Caco-2 (cell line): Measurements from ENCODE around the gene ZNF586. TPM values are rescaled to one million over a fixed set of nuclear protein-coding genes. Genes with fewer than 3 reads are reported as not detected.

ENCODE experiments used
- BruUV-seq: library from RNA; stranded (reverse); fragments of 400-500 nt; replicated peaks from 2 replicates; lab custom pipeline; 2021; lab: Mats Ljungman, UMichigan
- CTCF ChIA-PET: fragments of 300-600 bp; sonication (Branson Sonifier 250); formaldehyde crosslinking; loops from one replicate; lab custom pipeline; 2022; ENCODE audit warnings: antibody characterized with exemption; lab: Charles Lee
- POLR2A ChIA-PET: fragments of 300-600 bp; sonication (Branson Sonifier 250); formaldehyde crosslinking; loops from one replicate; lab custom pipeline; 2022; ENCODE audit warnings: antibody characterized with exemption; lab: Charles Lee
- DNase-seq, 2 experiments: peaks; one replicate each; pipeline versions ENCODE4 v3.0.0 to v3.0.0-alpha.2; 2020 to 2022
- H3K27me3 ChIP-seq: replicated peaks from 2 replicates; pipeline ENCODE4 v1.6.0; 2011; ENCODE audit warnings: low read length; ENCODE audit not compliant: control insufficient read depth, insufficient read depth
- H3K36me3 ChIP-seq: 2 replicates; pipeline ENCODE4 v1.5.1; 2011; ENCODE audit warnings: low read length; ENCODE audit not compliant: control insufficient read depth, insufficient read depth
- H3K4me1 ChIP-seq: fragments of 250-450 bp; sonication (Bioruptor Pico); 2 replicates; pipeline ENCODE4 v1.5.1; 2020; ENCODE audit warnings: mild to moderate bottlenecking
- H3K4me3 ChIP-seq: 2 replicates; pipeline ENCODE4 v1.5.1; 2011; ENCODE audit warnings: low read depth, mild to moderate bottlenecking, control low read depth, low read length
- H3K9me3 ChIP-seq: fragments of 250-450 bp; sonication (Bioruptor Pico); 2 replicates; pipeline ENCODE4 v1.5.1; 2020; ENCODE audit warnings: mild to moderate bottlenecking, moderate library complexity
- H3K27ac Mint-ChIP-seq: one replicate; pipeline ENCODE4 v1.8.0; 2022; ENCODE audit warnings: mixed read lengths; ENCODE audit not compliant: unreplicated experiment
- H3K27me3 Mint-ChIP-seq: one replicate; pipeline ENCODE4 v1.8.0; 2022; ENCODE audit warnings: mixed read lengths; ENCODE audit not compliant: insufficient read depth, unreplicated experiment
- H3K36me3 Mint-ChIP-seq: one replicate; pipeline ENCODE4 v1.8.0; 2022; ENCODE audit warnings: mild to moderate bottlenecking, mixed read lengths; ENCODE audit not compliant: insufficient read depth, unreplicated experiment
- H3K4me1 Mint-ChIP-seq: one replicate; pipeline ENCODE4 v1.8.0; 2022; ENCODE audit warnings: low read depth, mixed read lengths; ENCODE audit not compliant: unreplicated experiment
- H3K4me3 Mint-ChIP-seq: one replicate; pipeline ENCODE4 v1.8.0; 2022; ENCODE audit warnings: mild to moderate bottlenecking, moderate library complexity, mixed read lengths; ENCODE audit not compliant: unreplicated experiment
- H3K9me3 Mint-ChIP-seq: one replicate; pipeline ENCODE4 v1.8.0; 2022; ENCODE audit warnings: mixed read lengths; ENCODE audit not compliant: unreplicated experiment
- intact Hi-C: fragments of 100-400 bp; cut with micrococcal nuclease; formaldehyde crosslinking; loops from one replicate; pipeline ENCODE4 v1.10.0; 2022; ENCODE audit not compliant: unreplicated experiment
- total RNA-seq: library from RNA; stranded (reverse); gene quantifications from 2 replicates; pipeline ENCODE4 v1.2.3, GENCODE V29; 2022
- TF ChIP-seq, protein P1 (sequence below), 2 experiments: fragments of 200-600 bp in 1 of 2; IDR thresholded peaks; 1 replicate in 1 of 2; 2 replicates in 1 of 2; pipeline versions ENCODE4 v1.5.1 to v1.8.0; 2011 to 2022; ENCODE audit warnings: antibody characterized with exemption in 1 of 2, control low read depth in 1 of 2, inconsistent platforms in 1 of 2, low read depth in 1 of 2, low read length in 1 of 2, mild to moderate bottlenecking in 1 of 2, moderate library complexity in 1 of 2; ENCODE audit not compliant: insufficient read depth in 1 of 2, severe bottlenecking in 1 of 2, unreplicated experiment in 1 of 2

The ZNF586 gene
- total RNA-seq, 1 experiment from 2014 or later = 6.2 TPM

DNA sequence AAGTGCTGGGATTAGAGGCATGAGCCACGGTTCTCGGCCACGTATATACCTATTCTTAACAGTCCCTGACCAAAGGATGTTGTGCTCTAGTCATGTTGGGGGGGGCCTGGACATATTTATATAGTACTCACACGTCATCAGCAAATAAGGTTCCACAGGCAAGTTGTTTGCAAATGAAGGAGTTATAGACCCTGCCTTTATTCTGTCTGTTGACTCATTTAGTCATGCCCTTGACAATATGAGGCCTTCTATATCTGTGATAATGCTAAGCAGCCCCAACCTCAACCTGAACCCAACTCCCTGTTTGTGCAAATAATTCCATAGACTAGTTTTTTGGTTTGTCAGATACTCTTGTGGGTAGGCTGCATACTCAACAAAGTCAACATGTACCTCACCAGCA lies 8.9 kb downstream of the ZNF586 start:
- TF ChIP-seq, protein P1, sequence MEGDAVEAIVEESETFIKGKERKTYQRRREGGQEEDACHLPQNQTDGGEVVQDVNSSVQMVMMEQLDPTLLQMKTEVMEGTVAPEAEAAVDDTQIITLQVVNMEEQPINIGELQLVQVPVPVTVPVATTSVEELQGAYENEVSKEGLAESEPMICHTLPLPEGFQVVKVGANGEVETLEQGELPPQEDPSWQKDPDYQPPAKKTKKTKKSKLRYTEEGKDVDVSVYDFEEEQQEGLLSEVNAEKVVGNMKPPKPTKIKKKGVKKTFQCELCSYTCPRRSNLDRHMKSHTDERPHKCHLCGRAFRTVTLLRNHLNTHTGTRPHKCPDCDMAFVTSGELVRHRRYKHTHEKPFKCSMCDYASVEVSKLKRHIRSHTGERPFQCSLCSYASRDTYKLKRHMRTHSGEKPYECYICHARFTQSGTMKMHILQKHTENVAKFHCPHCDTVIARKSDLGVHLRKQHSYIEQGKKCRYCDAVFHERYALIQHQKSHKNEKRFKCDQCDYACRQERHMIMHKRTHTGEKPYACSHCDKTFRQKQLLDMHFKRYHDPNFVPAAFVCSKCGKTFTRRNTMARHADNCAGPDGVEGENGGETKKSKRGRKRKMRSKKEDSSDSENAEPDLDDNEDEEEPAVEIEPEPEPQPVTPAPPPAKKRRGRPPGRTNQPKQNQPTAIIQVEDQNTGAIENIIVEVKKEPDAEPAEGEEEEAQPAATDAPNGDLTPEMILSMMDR (IDR thresholded peaks at IDR 0.05; ENCODE audit: insufficient read depth in 1 of 2, low read depth in 1 of 2, low read length in 1 of 2, severe bottlenecking in 1 of 2, unreplicated experiment in 1 of 2) = no peak
- Histone ChIP-seq H3K4me1 (no peaks in the 10 kb centered on the region), H3K9me3 (peaks cover 6% of the 10 kb centered on the region; the same call in 1 of the 2 replicates), H3K27me3 (no peaks in the 10 kb centered on the region), H3K36me3 (no peaks in the 10 kb centered on the region; the same call in none of the 2 replicates), H3K4me3 (no peak overlapping the region)
- DNase-seq = no peak
- no TSS peak for BruUV-seq
- H3K36me3 Mint-ChIP-seq = peaks cover 42% of the 10 kb centered on the region
- peaks cover 13% of the 10 kb centered on the region for H3K9me3 Mint-ChIP-seq
- H3K4me3 Mint-ChIP-seq = no peak overlapping the region
- POLR2A ChIA-PET = no interaction called here
- intact Hi-C loops = no loop called here
- no peak overlapping the region for H3K27ac Mint-ChIP-seq
- CTCF ChIA-PET = no interaction called here
- no peaks in the 10 kb centered on the region for H3K27me3 Mint-ChIP-seq
- no peaks in the 10 kb centered on the region for H3K4me1 Mint-ChIP-seq

GRCh38 chr19:57779220-57779845 lies 9.9 kb downstream of the ZNF586 start:
- peaks cover 6% of the 10 kb centered on the region; the same call in 1 of the 2 replicates for H3K9me3 ChIP-seq
- TF ChIP-seq, protein P1 (IDR thresholded peaks at IDR 0.05; ENCODE audit: insufficient read depth in 1 of 2, low read depth in 1 of 2, low read length in 1 of 2, severe bottlenecking in 1 of 2, unreplicated experiment in 1 of 2) = no peak
- H3K36me3 ChIP-seq = no peaks in the 10 kb centered on the region; the same call in none of the 2 replicates
- Mint-ChIP-seq H3K9me3 (peaks cover 12% of the 10 kb centered on the region), H3K27me3 (no peaks in the 10 kb centered on the region), H3K4me1 (no peaks in the 10 kb centered on the region), H3K36me3 (peaks cover 37% of the 10 kb centered on the region), H3K4me3 (no peak overlapping the region), H3K27ac (no peak overlapping the region)
- intact Hi-C loops = no loop called here
- BruUV-seq = no TSS peak
- ChIA-PET CTCF (no interaction called here), POLR2A (no interaction called here)
- H3K4me1 ChIP-seq = no peaks in the 10 kb centered on the region
- DNase-seq = no peak
- H3K4me3 ChIP-seq = no peak overlapping the region
- no peaks in the 10 kb centered on the region for H3K27me3 ChIP-seq

DNA sequence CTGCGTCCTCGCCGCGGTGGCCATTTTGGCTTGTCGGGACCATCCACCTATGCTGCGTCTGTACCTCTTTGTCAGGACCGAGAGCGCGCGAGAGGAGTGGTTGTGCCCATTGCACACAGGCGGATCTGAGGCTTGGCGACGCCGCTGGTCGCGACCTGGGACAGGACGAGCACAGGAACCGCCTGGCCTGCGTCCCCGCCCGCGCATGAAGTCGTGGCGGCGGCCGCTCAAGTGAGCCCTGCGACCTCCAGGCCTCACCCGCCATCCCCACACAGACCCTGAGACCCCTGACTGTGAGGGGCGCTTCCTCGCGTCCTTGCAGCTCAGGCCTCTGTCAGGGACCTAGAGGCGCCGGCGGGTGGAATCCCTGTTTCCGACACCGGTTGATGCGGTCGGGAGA lies 16.8 kb downstream of the ZNF586 start:
- Mint-ChIP-seq H3K9me3 (no peaks in the 10 kb centered on the region), H3K4me3 (no peak overlapping the region), H3K27ac (no peak overlapping the region), H3K4me1 (no peaks in the 10 kb centered on the region), H3K27me3 (no peaks in the 10 kb centered on the region), H3K36me3 (peaks cover 27% of the 10 kb centered on the region)
- ChIA-PET POLR2A (no interaction called here), CTCF (no interaction called here)
- Histone ChIP-seq H3K9me3 (no peaks in the 10 kb centered on the region), H3K36me3 (no peaks in the 10 kb centered on the region; the same call in 1 of the 2 replicates), H3K27me3 (no peaks in the 10 kb centered on the region), H3K4me1 (no peaks in the 10 kb centered on the region), H3K4me3 (no peak overlapping the region)
- DNase-seq = no peak
- TF ChIP-seq, protein P1 (IDR thresholded peaks at IDR 0.05; ENCODE audit: insufficient read depth in 1 of 2, low read depth in 1 of 2, low read length in 1 of 2, severe bottlenecking in 1 of 2, unreplicated experiment in 1 of 2) = no peak
- BruUV-seq = no TSS peak
- intact Hi-C loops = no loop called here
